NCI-H1930 (cell line): ENCODE data around the gene PDGFD.

Experiments
- DNase-seq, 2 experiments: peaks; one replicate each; lab custom pipeline; 2025; lab: John Stamatoyannopoulos, UW

The PDGFD gene

DNA sequence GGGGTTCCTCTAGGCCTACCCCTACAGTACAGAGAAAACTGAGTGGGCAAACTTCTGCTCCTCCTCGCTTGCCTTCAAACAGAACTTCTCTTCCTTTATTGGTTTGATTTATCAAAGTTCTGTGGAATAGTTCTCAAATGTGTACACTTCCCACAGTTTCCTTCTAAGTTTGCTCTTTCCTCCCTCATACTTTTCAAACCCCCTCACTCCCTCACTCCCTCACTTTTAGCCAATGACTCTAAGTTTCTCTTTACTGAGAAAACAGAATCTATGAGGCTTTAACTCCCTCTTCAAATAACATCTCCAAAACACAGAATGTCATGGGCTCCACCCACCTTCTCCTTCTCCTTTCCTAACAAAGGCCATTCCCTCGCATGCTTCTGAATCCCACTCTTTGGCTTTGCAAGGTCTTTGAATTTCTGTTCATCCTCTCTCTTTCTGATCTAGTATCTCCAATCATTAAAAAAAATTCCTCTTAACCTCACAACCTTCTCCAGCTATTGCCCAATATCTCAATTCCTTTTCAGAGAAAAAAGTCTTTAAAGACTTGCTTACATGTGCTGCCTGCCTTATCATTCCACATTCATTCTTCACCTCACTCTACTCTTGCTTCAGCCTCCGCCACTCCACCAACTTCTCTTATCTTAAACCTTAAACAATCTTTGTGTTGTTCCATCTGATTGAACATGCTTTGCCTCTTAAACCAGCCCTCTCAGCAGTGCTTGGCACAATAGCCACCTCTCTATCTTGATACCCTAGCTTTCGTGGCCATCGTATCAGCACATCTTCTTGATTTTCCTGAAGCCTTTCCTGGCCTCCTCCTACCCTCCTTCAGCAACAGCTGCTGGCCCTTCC is 70.3 kb downstream of the PDGFD start:
- no peak for DNase-seq

- no peak for DNase-seq
Observed at GRCh38 chr11:104092744-104093143, 71.2 kb downstream of the PDGFD start.

DNA sequence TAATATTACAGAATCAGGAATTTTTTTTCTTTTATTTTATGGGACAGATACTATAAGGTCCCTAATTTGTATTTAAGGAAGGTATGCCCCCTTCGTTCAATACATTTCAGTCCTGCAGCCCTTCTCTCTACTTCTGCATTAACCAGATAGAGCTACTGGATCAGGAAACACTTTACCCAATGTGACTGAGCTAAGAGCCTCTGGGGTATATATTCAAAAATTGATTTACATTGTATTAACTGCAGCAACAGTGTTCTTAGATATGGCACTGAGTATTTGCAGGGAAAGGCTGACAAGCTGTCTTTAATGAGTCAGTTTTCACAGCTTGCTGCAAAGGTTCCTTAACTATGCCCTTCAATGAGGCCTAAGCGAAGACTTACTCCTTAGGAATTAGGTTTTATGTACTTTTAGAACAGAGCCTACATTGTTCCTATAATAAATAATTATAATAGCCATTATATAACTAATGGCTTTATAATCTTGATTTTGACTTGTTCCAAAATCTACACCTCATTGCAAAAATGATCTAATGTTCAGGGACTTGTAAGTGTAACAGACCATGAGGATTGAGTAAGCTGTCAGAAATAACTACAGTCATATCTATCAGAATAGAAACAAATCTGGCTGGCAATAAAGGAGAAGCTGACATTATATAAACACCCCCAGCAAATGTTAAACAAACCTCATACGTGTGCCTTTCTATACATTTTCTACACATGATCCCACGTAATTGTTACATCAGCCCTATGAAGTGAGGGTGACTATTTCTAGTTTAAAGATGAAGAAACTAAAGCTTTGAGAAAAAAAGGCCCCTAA is 72.5 kb downstream of the PDGFD start:
- DNase-seq = no peak

- no peak for DNase-seq
Observed at GRCh38 chr11:104090767-104091166, 73.2 kb downstream of the PDGFD start.

DNA sequence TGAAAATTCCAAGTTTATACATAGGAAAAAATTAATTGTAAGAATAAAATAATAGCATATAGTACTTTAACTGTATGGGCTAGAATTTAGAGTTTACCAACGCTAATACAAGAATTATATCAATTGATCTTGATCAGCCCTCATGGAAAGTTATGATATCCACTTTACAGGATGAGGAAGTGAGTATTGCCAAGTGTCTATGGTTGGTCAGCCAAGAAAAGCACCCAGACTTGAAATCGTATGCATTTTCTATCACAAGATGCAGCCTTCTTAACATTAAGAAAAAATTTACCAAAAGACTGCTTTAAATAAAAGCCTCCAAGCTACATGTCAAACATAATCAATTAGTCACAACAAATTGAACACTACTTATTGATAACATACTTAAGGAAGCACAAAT is 74.5 kb downstream of the PDGFD start:
- no peak for DNase-seq

GRCh38 chr11:104086621-104087020 is 77.3 kb downstream of the PDGFD start:
- no peak for DNase-seq

GRCh38 chr11:104078995-104079394 is 85.0 kb downstream of the PDGFD start:
- DNase-seq = no peak

DNA sequence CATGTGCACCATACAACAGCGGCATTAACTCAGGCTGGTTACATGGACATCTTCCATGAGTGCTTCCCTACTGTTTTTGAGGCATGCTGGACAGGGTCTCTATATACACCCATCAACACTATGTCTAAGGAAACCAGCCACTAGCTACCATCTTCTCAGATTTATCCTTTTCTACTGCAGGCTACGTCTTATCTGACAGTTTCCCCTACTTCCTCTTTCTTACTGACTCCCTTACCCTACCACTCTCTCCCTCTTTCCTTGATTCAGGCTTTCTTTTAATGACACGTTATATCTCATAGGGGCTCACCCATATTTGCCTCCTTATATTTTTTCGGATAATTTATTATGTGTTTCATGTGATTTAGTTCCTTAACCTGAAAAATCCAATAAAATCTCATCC is 85.7 kb downstream of the PDGFD start:
- no peak for DNase-seq

GRCh38 chr11:104076455-104076854 is 87.5 kb downstream of the PDGFD start:
- DNase-seq = no peak

- no peak for DNase-seq
Observed at GRCh38 chr11:104075706-104076105, 88.2 kb downstream of the PDGFD start.

- DNase-seq = no peak
Observed at GRCh38 chr11:104075091-104075490, 88.9 kb downstream of the PDGFD start.

DNA sequence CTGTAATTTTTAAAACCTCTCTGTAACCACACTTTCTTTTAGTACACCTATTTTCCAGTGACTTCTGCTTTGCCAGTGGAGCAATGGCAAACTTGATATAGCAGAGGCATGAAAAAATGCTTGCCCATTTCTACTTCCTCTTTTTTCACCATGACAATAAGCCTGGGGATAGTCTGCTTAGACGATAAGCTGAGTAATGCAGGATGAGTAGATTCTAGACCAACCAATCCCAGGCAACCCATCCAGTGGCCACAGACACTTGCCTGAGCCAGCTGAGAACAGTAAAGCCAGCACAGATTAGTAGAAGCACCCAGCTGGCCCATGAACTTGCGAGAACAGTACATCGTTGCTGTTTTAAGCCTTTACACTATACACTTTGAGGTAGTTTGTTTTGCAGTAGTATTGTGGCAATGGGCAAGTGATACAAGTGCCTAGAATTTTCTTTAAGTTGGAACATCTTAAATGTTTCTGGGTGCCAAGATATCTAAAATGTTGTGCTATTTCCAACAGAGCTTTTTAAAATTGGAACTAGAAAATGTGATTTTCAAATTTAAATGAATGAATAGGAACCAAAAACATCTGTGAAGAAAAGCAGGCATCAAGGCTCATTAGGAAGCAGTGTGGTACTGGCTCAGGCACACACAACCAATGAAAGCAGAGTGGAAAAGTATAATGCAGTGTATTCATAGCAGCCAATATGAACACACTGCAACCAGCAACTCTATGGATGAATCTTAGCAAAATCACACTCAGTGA is 89.8 kb downstream of the PDGFD start:
- no peak for DNase-seq

- no peak for DNase-seq
Observed at GRCh38 chr11:104067534-104067933, 96.4 kb downstream of the PDGFD start.

GRCh38 chr11:104064034-104064630 is 99.8 kb downstream of the PDGFD start:
- no peak for DNase-seq

DNA sequence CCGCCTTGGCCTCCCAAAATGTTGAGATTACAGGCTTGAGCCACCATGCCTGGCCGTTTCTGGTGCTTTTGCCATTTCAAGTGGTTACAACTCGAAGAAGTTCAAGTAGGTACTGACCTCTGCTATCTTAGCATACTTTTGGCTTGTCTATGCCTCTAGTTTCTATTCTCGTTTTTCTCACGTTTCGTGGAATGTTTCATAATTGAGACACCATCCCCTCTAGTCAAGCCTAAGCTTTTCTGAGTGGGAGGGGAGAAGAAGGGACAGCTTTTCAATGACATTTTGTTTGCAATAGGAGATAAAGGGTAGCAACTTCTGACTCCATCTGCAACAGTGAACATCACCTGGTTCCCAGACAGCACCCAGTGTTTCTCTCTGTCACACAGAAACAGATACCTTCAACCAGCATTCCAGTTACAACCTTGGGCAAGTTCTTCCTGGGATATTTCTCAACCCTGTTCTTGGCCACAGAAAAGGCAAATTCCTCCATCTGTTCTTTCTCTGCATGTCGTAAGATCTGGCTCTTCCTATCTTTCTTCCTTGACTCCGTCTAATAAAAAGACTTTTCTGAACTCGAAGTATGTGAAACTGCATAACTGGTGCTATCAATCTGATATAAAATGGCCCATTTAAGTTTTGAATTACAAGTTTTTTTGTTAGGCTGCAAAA is 102.0 kb downstream of the PDGFD start:
- DNase-seq = no peak

- DNase-seq = no peak
Observed at GRCh38 chr11:104060820-104061219, 103.1 kb downstream of the PDGFD start.

DNA sequence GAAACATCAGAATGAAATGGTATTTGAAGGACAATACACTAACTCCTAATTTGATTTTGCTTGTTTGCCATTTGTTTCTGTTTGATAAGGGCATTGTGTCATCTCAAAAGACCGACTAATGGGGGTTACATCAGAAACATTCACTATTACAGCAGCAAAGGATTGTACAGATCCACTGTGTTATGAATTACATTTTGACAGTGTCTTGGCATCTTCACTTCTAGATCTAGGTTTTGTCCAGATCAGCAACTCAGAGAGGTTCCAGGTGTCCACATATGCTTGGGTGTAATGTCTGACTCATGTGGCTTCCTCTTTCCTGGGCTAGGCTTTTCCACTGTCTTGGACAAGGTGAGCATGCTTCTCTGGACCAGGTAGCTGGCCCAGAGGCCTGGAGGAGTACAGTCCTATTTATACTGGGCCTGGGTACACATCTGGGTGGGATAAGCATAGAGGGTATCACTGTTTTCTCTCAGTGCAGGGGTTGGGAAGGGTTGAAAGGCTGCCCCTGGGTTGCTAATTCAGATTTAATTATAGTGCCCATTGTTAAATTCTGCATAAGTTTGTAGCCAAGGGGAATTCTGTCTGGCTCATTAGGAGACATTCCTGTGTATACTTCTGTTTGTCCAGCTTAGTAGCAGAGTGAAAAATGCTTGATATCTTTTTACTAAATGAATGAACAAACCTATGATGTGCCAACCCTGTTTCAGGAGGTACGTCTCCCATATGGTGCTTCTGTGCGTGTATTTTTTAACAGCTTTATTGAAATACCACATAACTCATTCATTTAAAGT is 103.7 kb downstream of the PDGFD start:
- no peak for DNase-seq

GRCh38 chr11:104058680-104059079 is 105.3 kb downstream of the PDGFD start:
- no peak for DNase-seq

DNA sequence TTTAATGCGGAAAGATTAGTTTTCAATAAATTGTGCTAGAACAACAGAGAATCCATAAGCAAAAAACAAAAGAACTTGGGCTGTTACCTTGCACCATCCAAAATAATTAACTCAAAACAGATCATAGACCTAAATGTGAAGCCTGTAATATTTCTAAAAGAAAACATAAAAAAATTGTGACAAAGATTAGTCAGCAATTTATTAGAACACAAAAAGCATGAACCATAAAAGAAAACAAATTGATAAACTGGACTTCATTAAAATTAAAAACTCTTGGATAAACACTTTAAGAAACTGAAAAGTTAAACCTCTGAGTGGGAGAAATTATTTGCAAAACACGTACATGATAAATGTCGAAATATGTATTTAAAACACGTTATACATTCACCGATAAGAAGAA is 106.0 kb downstream of the PDGFD start:
- no peak for DNase-seq

GRCh38 chr11:104055596-104055995 is 108.4 kb downstream of the PDGFD start:
- DNase-seq = no peak
